Coronary artery (tissue), 2 donors: ENCODE data around the gene MED27.

Experiments
- DNase-seq: peaks from one replicate; pipeline ENCODE4 v3.0.0-alpha.2; 2017; ENCODE audit warnings: low spot score
- H3K27ac ChIP-seq, 2 donors: fragments of 200-600 bp; sonication (generic); one replicate each; pipeline ENCODE4 v1.5.1; 2016 to 2019
- H3K4me3 ChIP-seq: fragments of 200-600 bp; sonication (generic); 2 replicates; pipeline ENCODE4 v1.5.1; 2016; ENCODE audit warnings: mild to moderate bottlenecking, moderate library complexity
- CTCF ChIP-seq: fragments of 200-600 bp; sonication (generic); IDR thresholded peaks from one replicate; pipeline ENCODE4 v1.5.1; 2019; ENCODE audit warnings: antibody characterized with exemption

MED27 gene

GRCh38 chr9:132099167-132099566, 19.5 kb upstream of the MED27 start:
- no peak overlapping the region for H3K4me3 ChIP-seq
- H3K27ac ChIP-seq, result no peak overlapping the region
- DNase-seq, result no peak
- TF ChIP-seq CTCF, result no peak

GRCh38 chr9:132094314-132094791, 14.7 kb upstream of the MED27 start:
- no peak for DNase-seq
- H3K4me3 ChIP-seq, result no peak overlapping the region
- TF ChIP-seq CTCF, result no peak
- H3K27ac ChIP-seq, result no peak overlapping the region

GRCh38 chr9:132090771-132091170, 11.1 kb upstream of the MED27 start:
- no peak overlapping the region for H3K4me3 ChIP-seq
- DNase-seq, result no peak
- no peak for TF ChIP-seq CTCF
- H3K27ac ChIP-seq, result no peak overlapping the region

DNA sequence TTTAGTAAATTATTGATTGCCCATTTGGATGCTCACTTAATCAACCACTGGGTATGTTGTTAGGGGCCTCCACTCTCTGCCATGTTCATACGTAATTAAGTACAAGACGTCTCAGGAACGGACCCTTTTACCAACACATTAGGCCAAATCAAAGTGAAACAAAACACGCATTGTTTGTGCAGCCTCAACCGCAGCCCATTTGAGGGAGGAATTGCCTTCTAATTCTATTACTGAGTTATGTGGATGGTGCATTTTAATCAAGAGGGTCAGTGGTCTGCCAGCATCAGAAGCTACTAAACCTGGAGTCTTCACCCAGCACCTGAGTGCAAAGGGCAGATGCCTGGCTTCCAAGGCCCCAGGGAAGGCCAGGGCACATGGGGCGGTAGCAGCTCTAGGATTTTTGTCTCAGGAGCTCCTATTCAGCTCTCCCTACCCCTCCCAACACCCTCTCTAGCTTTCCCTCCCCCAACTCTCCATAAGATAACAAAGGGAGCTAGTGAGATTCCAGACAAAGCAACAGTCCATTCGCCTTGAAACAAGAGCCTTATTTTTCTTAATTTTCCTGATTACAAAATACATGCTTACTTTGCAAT, 7.9 kb upstream of the MED27 start:
- DNase-seq, result no peak
- Histone ChIP-seq H3K4me3 (no peak overlapping the region), H3K27ac (no peak overlapping the region)
- no peak for TF ChIP-seq CTCF

GRCh38 chr9:132082188-132082587, 2.5 kb upstream of the MED27 start:
- no peak for DNase-seq
- Histone ChIP-seq H3K27ac (no peak overlapping the region), H3K4me3 (no peak overlapping the region)
- TF ChIP-seq CTCF, result no peak

GRCh38 chr9:132078699-132079356, 839 bp downstream of the MED27 start:
- no peak for TF ChIP-seq CTCF
- peak overlapping the region in 1 of 2 donors; percentile 27 for H3K27ac ChIP-seq
- peak overlapping the region; percentile 81 for H3K4me3 ChIP-seq
- DNase-seq, result no peak
